Lower lobe of right lung (tissue), 2 donors: ENCODE measurements around the gene HSPA12B. TPM values are rescaled to one million over a fixed set of nuclear protein-coding genes. Genes with fewer than 3 reads are reported as not detected.
A peak's percentile ranks its signal among the peaks of the same experiment; 100 is the strongest.

Experiments
- ATAC-seq, 2 donors: fragments of 200-7000 bp; cut with Tn5 transposase; one replicate each; pipeline ENCODE4 v1.9.1; 2020 to 2022; ENCODE audit warnings: mild to moderate bottlenecking in 2 of 2, moderate library complexity in 2 of 2
- DNase-seq: peaks from one replicate; pipeline ENCODE4 v3.0.0-alpha.2; 2020
- H3K27ac ChIP-seq: fragments of 200-600 bp; one replicate; pipeline ENCODE4 v1.8.0; 2022
- H3K27me3 ChIP-seq: fragments of 200-600 bp; one replicate; pipeline ENCODE4 v1.8.0; 2022; ENCODE audit warnings: low read depth
- H3K36me3 ChIP-seq: fragments of 200-600 bp; one replicate; pipeline ENCODE4 v1.8.0; 2022; ENCODE audit warnings: mild to moderate bottlenecking
- H3K4me1 ChIP-seq: fragments of 200-600 bp; one replicate; pipeline ENCODE4 v1.8.0; 2022
- H3K4me3 ChIP-seq: fragments of 200-600 bp; one replicate; pipeline ENCODE4 v1.8.0; 2022; ENCODE audit warnings: mild to moderate bottlenecking
- H3K9me3 ChIP-seq: fragments of 200-600 bp; one replicate; pipeline ENCODE4 v1.8.0; 2022
- intact Hi-C: fragments of 100-400 bp; cut with DNase I; formaldehyde crosslinking; loops from one replicate; pipeline ENCODE4 v1.11.0; 2022
- total RNA-seq: library from RNA; stranded (reverse); fragmentation: NEBNext Ultra II Directional; extraction: Animal tissue kit (Norgen Biotek cat#: 25700); gene quantifications from one replicate; pipeline ENCODE4 v1.2.1, GENCODE V29; 2021
- TF ChIP-seq, protein P1 (sequence below): fragments of 200-600 bp; IDR thresholded peaks from one replicate; pipeline ENCODE4 v1.8.0; 2022; ENCODE audit warnings: antibody characterized with exemption, mild to moderate bottlenecking
- donor health status: DM: no; HTN: yes; CAD: no; lungs with severe emphysema.

HSPA12B gene
- total RNA-seq, 1 donor from 2014 or later = 36.9 TPM

DNA sequence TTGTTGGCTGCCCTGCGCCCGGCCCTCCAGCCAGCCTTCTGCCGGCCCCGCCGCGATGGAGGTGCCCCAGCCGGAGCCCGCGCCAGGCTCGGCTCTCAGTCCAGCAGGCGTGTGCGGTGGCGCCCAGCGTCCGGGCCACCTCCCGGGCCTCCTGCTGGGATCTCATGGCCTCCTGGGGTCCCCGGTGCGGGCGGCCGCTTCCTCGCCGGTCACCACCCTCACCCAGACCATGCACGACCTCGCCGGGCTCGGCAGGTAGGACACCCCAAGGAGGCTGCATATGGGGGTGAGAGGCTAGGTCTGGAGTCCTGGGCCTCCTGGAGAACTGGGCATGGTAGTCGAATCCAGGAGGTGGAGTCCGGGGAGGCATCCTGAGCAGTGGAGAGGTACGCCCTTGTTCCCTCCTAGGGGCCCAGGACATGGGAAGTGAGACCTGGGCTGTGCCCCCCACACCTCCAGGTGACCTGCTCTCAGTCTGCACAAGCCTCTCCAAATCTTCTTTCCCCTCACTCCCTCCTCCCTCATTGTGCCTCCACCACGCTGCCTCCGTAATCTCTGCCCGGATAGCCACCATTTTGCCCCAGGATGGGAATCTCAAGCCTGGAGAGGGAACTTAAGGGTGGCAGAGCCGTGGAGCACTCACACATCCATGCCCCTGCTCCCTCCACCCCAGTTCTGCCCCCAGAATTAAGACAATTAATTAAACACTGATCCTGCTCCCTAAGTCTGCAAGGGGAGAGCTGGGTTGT lies 64.2 kb downstream of the HSPA12B start:
- Histone ChIP-seq H3K27me3 (no peaks in the 10 kb centered on the region), H3K4me3 (peak overlapping the region; percentile 79), H3K4me1 (peaks cover 60% of the 10 kb centered on the region), H3K9me3 (no peaks in the 10 kb centered on the region), H3K36me3 (peaks cover 38% of the 10 kb centered on the region), H3K27ac (peak overlapping the region; percentile 95)
- ATAC-seq (peak; percentile 1 to 18), DNase-seq (no peak)
- TF ChIP-seq, protein P1, sequence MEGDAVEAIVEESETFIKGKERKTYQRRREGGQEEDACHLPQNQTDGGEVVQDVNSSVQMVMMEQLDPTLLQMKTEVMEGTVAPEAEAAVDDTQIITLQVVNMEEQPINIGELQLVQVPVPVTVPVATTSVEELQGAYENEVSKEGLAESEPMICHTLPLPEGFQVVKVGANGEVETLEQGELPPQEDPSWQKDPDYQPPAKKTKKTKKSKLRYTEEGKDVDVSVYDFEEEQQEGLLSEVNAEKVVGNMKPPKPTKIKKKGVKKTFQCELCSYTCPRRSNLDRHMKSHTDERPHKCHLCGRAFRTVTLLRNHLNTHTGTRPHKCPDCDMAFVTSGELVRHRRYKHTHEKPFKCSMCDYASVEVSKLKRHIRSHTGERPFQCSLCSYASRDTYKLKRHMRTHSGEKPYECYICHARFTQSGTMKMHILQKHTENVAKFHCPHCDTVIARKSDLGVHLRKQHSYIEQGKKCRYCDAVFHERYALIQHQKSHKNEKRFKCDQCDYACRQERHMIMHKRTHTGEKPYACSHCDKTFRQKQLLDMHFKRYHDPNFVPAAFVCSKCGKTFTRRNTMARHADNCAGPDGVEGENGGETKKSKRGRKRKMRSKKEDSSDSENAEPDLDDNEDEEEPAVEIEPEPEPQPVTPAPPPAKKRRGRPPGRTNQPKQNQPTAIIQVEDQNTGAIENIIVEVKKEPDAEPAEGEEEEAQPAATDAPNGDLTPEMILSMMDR = no peak
- intact Hi-C loops = no loop called here

GRCh38 chr20:3797226-3797545 lies 64.7 kb downstream of the HSPA12B start:
- Histone ChIP-seq H3K36me3 (peaks cover 43% of the 10 kb centered on the region), H3K4me1 (peaks cover 66% of the 10 kb centered on the region), H3K4me3 (peak overlapping the region; percentile 79), H3K27ac (peak overlapping the region; percentile 95), H3K27me3 (no peaks in the 10 kb centered on the region), H3K9me3 (no peaks in the 10 kb centered on the region)
- intact Hi-C loops = no loop called here
- peak; percentile 38 for DNase-seq
- TF ChIP-seq, protein P1 = no peak
- ATAC-seq = no peak

DNA sequence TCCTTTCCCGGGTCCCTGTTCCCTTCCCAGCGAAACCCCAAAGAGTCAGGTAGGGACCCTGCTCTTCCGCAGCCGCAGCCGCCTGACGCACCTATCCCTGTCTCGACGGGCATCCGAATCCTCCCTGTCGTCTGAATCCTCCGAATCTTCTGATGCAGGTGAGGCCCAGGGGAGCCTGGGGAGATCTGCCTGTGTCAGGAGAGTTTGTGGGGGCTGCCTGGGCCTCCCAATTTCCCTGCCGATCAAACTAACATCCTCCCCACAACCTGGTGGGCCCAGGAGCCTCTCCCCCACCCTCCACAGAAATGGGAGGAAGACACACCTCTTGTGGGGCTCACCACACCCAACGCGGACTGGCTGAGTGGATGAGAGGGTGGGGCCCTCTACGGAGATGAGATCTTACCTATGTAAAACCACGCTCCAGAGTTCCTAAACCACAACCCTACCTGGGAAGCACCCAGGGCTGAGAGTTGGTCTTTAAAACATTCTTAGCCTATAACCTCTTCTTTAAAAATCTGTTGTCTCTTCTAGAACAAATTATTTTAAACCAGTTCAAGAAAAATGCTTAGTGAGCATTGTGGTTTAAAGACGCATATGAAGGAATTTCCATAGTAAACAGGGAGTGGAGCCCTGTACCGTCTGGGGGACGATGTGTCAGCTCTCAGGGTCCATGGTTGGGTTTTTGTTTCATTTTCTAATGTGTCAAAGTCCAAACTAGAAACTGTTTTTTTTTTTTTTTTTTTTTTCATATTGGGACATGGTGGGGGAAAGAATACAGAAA lies 65.3 kb downstream of the HSPA12B start:
- no peaks in the 10 kb centered on the region for H3K27me3 ChIP-seq
- H3K36me3 ChIP-seq = peaks cover 49% of the 10 kb centered on the region
- H3K4me1 ChIP-seq = peaks cover 72% of the 10 kb centered on the region
- no peaks in the 10 kb centered on the region for H3K9me3 ChIP-seq
- intact Hi-C loops = no loop called here
- peak overlapping the region; percentile 95 for H3K27ac ChIP-seq
- peak overlapping the region; percentile 79 for H3K4me3 ChIP-seq
- ATAC-seq (no peak), DNase-seq (peak; percentile 34)
- TF ChIP-seq, protein P1 = no peak

GRCh38 chr20:3798373-3798768 lies 65.9 kb downstream of the HSPA12B start:
- Histone ChIP-seq H3K4me3 (peak overlapping the region; percentile 79), H3K4me1 (peaks cover 77% of the 10 kb centered on the region), H3K36me3 (peaks cover 55% of the 10 kb centered on the region), H3K27ac (peak overlapping the region; percentile 95), H3K9me3 (no peaks in the 10 kb centered on the region), H3K27me3 (no peaks in the 10 kb centered on the region)
- intact Hi-C loops = no loop called here
- TF ChIP-seq, protein P1 = no peak
- peak; percentile 44 for DNase-seq
- no peak for ATAC-seq

DNA sequence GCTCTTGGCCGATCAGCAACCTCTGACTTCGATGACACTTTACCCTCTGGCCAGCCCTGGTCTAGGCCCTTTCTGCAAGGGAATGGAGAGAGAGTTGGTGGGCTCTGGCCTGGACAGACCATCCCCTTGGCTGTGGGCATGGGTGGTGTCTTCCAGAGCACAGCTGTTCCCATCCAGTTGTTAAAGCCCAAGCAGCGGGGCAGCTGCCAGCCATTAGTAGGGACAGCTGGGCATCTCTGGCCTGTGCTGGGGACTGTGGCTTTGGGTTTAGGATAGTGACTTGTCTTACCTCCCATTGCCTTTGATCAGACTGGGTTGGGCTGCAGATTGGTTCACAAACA lies 66.4 kb downstream of the HSPA12B start:
- TF ChIP-seq, protein P1 = no peak
- no peaks in the 10 kb centered on the region for H3K27me3 ChIP-seq
- peak overlapping the region; percentile 95 for H3K27ac ChIP-seq
- H3K4me1 ChIP-seq = peaks cover 82% of the 10 kb centered on the region
- intact Hi-C loops = no loop called here
- DNase-seq (peak; percentile 19), ATAC-seq (no peak)
- H3K36me3 ChIP-seq = peaks cover 60% of the 10 kb centered on the region
- peak overlapping the region; percentile 79 for H3K4me3 ChIP-seq
- H3K9me3 ChIP-seq = no peaks in the 10 kb centered on the region
